Fibroblast of lung (primary cell): Measurements from ENCODE around the gene RHBG. TPM values are rescaled to one million over a fixed set of nuclear protein-coding genes. Genes with fewer than 3 reads are reported as not detected.
A peak's percentile ranks its signal among the peaks of the same experiment; 100 is the strongest.

Experiments used
- DNase-seq, 2 donors: peaks; one replicate each; pipeline versions ENCODE4 v3.0.0 to v3.0.0-alpha.2; 2010; ENCODE audit warnings: low read depth in 2 of 2
- H2AFZ ChIP-seq: 2 replicates; pipeline ENCODE4 v1.5.1; 2012; ENCODE audit warnings: low read length, control low read depth, inconsistent platforms
- H3K27ac ChIP-seq: 2 replicates; pipeline ENCODE4 v1.5.1; 2011; ENCODE audit warnings: low read length, control low read depth; ENCODE audit not compliant: insufficient read depth
- H3K27me3 ChIP-seq: 2 replicates; pipeline ENCODE4 v1.5.1; 2011; ENCODE audit warnings: mild to moderate bottlenecking, low read length; ENCODE audit not compliant: control insufficient read depth, insufficient read depth
- H3K36me3 ChIP-seq: 2 replicates; pipeline ENCODE4 v1.5.1; 2011; ENCODE audit warnings: low read length; ENCODE audit not compliant: control insufficient read depth, insufficient read depth
- H3K4me1 ChIP-seq: 2 replicates; pipeline ENCODE4 v1.5.1; 2011; ENCODE audit warnings: low read length; ENCODE audit not compliant: control insufficient read depth, insufficient read depth; ENCODE audit errors: extremely low read depth
- H3K4me2 ChIP-seq: 2 replicates; pipeline ENCODE4 v1.5.1; 2011; ENCODE audit warnings: low read length, control low read depth; ENCODE audit not compliant: insufficient read depth; ENCODE audit errors: extremely low read depth
- H3K4me3 ChIP-seq, 4 experiments: fragments of 200-600 bp in 1 of 4; sonication (generic) in 1 of 4; replicated peaks in 1 of 4; 2 replicates each; pipeline ENCODE4 v1.5.1; 2011 to 2016; ENCODE audit warnings: low read length in 4 of 4, low read depth in 3 of 4, mild to moderate bottlenecking in 3 of 4, control low read depth in 2 of 4, inconsistent platforms in 1 of 4, mixed read lengths in 1 of 4; ENCODE audit not compliant: insufficient read depth in 1 of 4; ENCODE audit errors: control extremely low read depth in 1 of 4
- H3K79me2 ChIP-seq: 2 replicates; pipeline ENCODE4 v1.5.1; 2012; ENCODE audit warnings: mild to moderate bottlenecking, low read length, inconsistent platforms; ENCODE audit not compliant: control insufficient read depth, insufficient read depth
- H3K9ac ChIP-seq: 2 replicates; pipeline ENCODE4 v1.5.1; 2011; ENCODE audit warnings: mild to moderate bottlenecking, low read length, control low read depth; ENCODE audit not compliant: insufficient read depth
- H3K9me3 ChIP-seq: 2 replicates; pipeline ENCODE4 v1.5.1; 2012; ENCODE audit warnings: low read depth, low read length; ENCODE audit not compliant: control insufficient read depth, insufficient read depth
- H4K20me1 ChIP-seq: 2 replicates; pipeline ENCODE4 v1.5.1; 2011; ENCODE audit warnings: low read length; ENCODE audit not compliant: control insufficient read depth, insufficient read depth; ENCODE audit errors: extremely low read depth
- EZH2 ChIP-seq: IDR thresholded peaks from 2 replicates; pipeline ENCODE4 v1.5.1; 2012; ENCODE audit warnings: low read length, control low read depth, mild to moderate bottlenecking; ENCODE audit errors: missing control alignments
- polyA plus RNA-seq, 2 donors: library from polyadenylated mRNA; depleted of rRNA in 1 of 2; stranded (reverse) in 1 of 2; unstranded in 1 of 2; fragments of >200 nt; gene quantifications; 2 replicates each; pipeline ENCODE4 v1.2.1, GENCODE V29; 2011 to 2012; ENCODE audit warnings: missing spikeins in 1 of 2
- total RNA-seq: library from RNA; depleted of rRNA; stranded (reverse); fragments of >200 nt; gene quantifications from 2 replicates; pipeline ENCODE4 v1.2.1, GENCODE V29; 2014
- TF ChIP-seq, protein P1 (sequence below), 2 donors: IDR thresholded peaks in 1 of 2; conservative IDR thresholded peaks in 1 of 2; 1 replicate in 1 of 2; 2 replicates in 1 of 2; pipeline ENCODE4 v1.5.1; 2011 to 2012; ENCODE audit warnings: low read length in 2 of 2, control low read depth in 1 of 2, inconsistent platforms in 1 of 2, low read depth in 1 of 2, mild to moderate bottlenecking in 1 of 2

Gene RHBG
- total and polyA plus RNA-seq, 2 donors (not counting 1 experiment from before 2014, with no cell fraction given): not detected

DNA sequence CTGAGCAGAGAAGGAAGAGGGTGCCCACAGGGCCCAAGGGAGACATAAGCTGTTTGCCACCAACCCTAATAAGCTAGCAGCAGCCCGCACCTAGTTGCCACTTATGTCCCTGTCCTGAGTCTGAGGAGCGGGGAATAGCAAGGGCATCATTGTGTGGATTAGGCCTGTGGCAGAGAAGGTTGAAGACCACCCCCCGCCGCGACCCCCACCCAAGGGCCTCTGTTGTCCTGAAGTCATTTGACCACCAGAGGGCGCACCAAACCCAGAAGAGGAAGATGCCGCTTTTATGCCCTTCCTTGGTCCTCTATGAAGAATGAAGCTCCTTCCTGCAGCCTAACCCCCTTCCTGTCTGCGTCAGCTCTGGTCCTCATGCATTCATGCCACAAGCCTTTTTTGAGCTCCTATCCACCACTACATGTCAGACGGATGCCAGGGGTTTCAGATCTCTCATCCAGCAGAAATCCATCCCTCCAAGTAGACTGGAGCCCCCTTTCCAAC, 16.6 kb downstream of the RHBG start:
- Histone ChIP-seq H3K27ac (no peak overlapping the region), H3K4me1 (no peaks in the 10 kb centered on the region), H3K36me3 (no peaks in the 10 kb centered on the region), H3K27me3 (peaks cover 34% of the 10 kb centered on the region), H3K4me3 (no peak overlapping the region), H3K4me2 (no peak overlapping the region), H3K9me3 (no peaks in the 10 kb centered on the region), H3K9ac (no peak overlapping the region), H3K79me2 (no peaks in the 10 kb centered on the region), H2AFZ (no peak overlapping the region), H4K20me1 (no peaks in the 10 kb centered on the region)
- DNase-seq: peak; percentile 52 to 63
- peak; percentile 36 for TF ChIP-seq EZH2
- TF ChIP-seq, protein P1, sequence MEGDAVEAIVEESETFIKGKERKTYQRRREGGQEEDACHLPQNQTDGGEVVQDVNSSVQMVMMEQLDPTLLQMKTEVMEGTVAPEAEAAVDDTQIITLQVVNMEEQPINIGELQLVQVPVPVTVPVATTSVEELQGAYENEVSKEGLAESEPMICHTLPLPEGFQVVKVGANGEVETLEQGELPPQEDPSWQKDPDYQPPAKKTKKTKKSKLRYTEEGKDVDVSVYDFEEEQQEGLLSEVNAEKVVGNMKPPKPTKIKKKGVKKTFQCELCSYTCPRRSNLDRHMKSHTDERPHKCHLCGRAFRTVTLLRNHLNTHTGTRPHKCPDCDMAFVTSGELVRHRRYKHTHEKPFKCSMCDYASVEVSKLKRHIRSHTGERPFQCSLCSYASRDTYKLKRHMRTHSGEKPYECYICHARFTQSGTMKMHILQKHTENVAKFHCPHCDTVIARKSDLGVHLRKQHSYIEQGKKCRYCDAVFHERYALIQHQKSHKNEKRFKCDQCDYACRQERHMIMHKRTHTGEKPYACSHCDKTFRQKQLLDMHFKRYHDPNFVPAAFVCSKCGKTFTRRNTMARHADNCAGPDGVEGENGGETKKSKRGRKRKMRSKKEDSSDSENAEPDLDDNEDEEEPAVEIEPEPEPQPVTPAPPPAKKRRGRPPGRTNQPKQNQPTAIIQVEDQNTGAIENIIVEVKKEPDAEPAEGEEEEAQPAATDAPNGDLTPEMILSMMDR (conservative IDR thresholded peaks at IDR 0.05 in 1 of 2, IDR thresholded peaks at IDR 0.05 in 1 of 2; ENCODE audit: low read depth in 1 of 2, low read length in 2 of 2): peak; percentile 77 to 95

DNA sequence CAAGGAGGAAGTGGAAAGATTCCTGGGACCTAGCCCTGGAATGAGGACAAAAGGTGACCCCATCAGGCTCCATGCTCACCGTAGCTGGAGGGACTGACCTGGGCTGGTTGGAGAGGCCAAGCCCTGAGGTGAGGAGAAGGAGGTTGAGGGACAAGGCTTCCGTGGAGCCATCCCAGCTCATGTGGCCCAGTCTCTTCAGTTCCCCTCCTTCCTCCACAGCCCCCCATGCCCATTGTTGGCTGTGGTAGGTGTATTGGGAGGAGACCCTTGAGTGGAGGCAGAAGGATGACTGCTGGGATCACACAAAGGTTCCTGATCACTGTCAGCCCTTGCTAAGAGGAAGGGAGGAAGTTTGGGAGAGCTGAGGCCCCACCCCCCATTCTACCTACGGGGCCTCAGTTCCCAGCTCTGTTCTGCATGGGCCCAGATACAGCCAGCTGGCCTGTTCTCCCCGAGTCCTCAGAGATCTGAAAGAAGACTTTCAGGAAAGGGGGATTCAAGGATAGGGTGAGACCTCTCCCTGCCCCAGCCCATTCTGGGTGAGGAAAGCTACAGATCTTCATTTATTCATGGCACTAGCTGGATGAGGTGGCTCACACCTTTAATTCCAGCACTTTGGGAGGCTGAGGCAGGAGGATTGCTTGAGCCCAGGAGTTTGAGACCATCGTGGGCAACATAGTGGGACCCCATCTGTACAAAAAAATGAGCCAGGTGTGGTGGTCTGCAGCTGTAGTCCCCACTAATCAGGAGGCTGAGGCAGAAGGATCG, 17.3 kb downstream of the RHBG start:
- DNase-seq: no peak
- no peak overlapping the region for H2AFZ ChIP-seq
- no peak overlapping the region for H3K27ac ChIP-seq
- no peaks in the 10 kb centered on the region for H4K20me1 ChIP-seq
- H3K4me1 ChIP-seq: no peaks in the 10 kb centered on the region
- H3K27me3 ChIP-seq: peaks cover 37% of the 10 kb centered on the region
- no peaks in the 10 kb centered on the region for H3K36me3 ChIP-seq
- no peaks in the 10 kb centered on the region for H3K9me3 ChIP-seq
- TF ChIP-seq, protein P1 (conservative IDR thresholded peaks at IDR 0.05 in 1 of 2, IDR thresholded peaks at IDR 0.05 in 1 of 2; ENCODE audit: low read depth in 1 of 2, low read length in 2 of 2): no peak
- TF ChIP-seq EZH2: no peak
- no peak overlapping the region for H3K4me3 ChIP-seq
- no peak overlapping the region for H3K9ac ChIP-seq
- H3K79me2 ChIP-seq: no peaks in the 10 kb centered on the region
- H3K4me2 ChIP-seq: no peak overlapping the region

DNA sequence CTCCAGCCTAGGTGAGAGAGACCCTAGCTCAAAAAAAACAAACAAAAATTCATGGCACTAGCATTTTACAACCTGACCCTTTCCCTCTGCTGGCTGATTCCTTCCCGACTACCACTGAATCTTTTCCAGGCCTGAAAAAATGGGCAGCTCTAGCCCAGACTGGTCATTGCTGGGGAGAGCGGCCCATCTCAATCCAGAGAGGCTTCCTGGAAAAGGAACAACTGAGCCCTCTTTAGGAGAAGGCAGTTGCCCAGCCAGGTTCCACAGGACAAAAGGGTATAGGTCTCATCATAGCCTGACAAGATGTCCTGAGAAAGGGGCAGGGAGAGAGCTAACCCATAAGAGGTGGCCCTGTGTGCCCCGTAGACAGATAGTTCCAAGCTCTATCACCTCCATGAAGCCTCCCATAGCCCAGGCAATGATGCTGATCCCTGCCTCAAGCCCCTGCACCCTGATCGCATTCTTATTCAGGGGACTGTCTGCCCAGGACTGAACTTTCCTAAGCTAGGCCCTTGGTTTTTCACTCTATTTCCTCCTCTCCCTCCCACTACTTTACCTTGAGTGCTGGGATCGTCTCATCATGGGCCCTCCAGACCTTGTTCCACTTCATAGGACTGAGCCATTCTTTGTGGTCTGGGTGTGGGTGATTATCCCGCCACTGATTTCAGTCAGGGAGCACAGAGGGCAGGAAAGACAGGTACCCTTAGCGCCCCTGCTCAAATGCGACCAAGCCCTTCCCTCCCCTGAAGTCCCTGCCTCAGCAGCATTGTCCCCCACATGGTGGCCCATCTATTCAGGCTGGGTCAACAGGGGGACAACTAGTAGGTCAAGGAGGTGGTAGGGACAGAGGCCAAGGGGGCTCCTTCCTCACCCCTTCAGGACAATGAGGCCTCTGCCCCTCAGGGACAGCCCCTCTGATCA, 18.2 kb downstream of the RHBG start:
- Histone ChIP-seq H3K4me1 (no peaks in the 10 kb centered on the region), H2AFZ (no peak overlapping the region), H3K79me2 (no peaks in the 10 kb centered on the region), H4K20me1 (no peaks in the 10 kb centered on the region), H3K36me3 (no peaks in the 10 kb centered on the region), H3K27ac (no peak overlapping the region), H3K9ac (no peak overlapping the region), H3K27me3 (peaks cover 37% of the 10 kb centered on the region), H3K4me3 (no peak overlapping the region), H3K9me3 (no peaks in the 10 kb centered on the region), H3K4me2 (no peak overlapping the region)
- TF ChIP-seq, protein P1 (conservative IDR thresholded peaks at IDR 0.05 in 1 of 2, IDR thresholded peaks at IDR 0.05 in 1 of 2; ENCODE audit: low read depth in 1 of 2, low read length in 2 of 2): no peak
- peak; percentile 41 for TF ChIP-seq EZH2
- DNase-seq: no peak
